ENCODE results near the gene RAB4A.

Gene RAB4A

GRCh38 chr1:229244091-229244490 lies 26.8 kb upstream of the RAB4A start:
- no peak for DNase-seq (ENCODE audit: low spot score)

GRCh38 chr1:229247871-229248270 lies 23.0 kb upstream of the RAB4A start:
- no peak for DNase-seq (ENCODE audit: low spot score)

- DNase-seq (ENCODE audit: low spot score): no peak
These were observed 21.8 kb upstream of the RAB4A start for GRCh38 chr1:229248821-229249817.

GRCh38 chr1:229249854-229250644 lies 20.9 kb upstream of the RAB4A start:
- no peak for DNase-seq (ENCODE audit: low spot score)

GRCh38 chr1:229251185-229251584 lies 19.7 kb upstream of the RAB4A start:
- no peak for DNase-seq (ENCODE audit: low spot score)

- no peak for DNase-seq (ENCODE audit: low spot score)
These were observed 18.5 kb upstream of the RAB4A start for GRCh38 chr1:229252228-229252984.

GRCh38 chr1:229253151-229253974 lies 17.5 kb upstream of the RAB4A start:
- DNase-seq (ENCODE audit: low spot score): no peak

- peak; percentile 62 for DNase-seq (ENCODE audit: low spot score)
These were observed 15.9 kb upstream of the RAB4A start for GRCh38 chr1:229254910-229255541.

GRCh38 chr1:229258031-229258756 lies 12.7 kb upstream of the RAB4A start:
- peak; percentile 78 for DNase-seq (ENCODE audit: low spot score)

- no peak for DNase-seq (ENCODE audit: low spot score)
These were observed 12.2 kb upstream of the RAB4A start for GRCh38 chr1:229258757-229259060.

GRCh38 chr1:229260297-229260696 lies 10.6 kb upstream of the RAB4A start:
- no peak for DNase-seq (ENCODE audit: low spot score)

- no peak for DNase-seq (ENCODE audit: low spot score)
These were observed 8.7 kb upstream of the RAB4A start for GRCh38 chr1:229262239-229262638.

GRCh38 chr1:229263254-229263653 lies 7.7 kb upstream of the RAB4A start:
- no peak for DNase-seq (ENCODE audit: low spot score)

GRCh38 chr1:229264068-229264467 lies 6.8 kb upstream of the RAB4A start:
- no peak for DNase-seq (ENCODE audit: low spot score)

- DNase-seq (ENCODE audit: low spot score): no peak
These were observed 6.4 kb upstream of the RAB4A start for GRCh38 chr1:229264487-229264886.

- DNase-seq (ENCODE audit: low spot score): no peak
These were observed 4.6 kb upstream of the RAB4A start for GRCh38 chr1:229266274-229266673.

- no peak for DNase-seq (ENCODE audit: low spot score)
These were observed 3.9 kb upstream of the RAB4A start for GRCh38 chr1:229266832-229267500.

- DNase-seq (ENCODE audit: low spot score): no peak
These were observed 2.4 kb upstream of the RAB4A start for GRCh38 chr1:229268505-229268904.

- peak; percentile 77 for DNase-seq (ENCODE audit: low spot score)
These were observed 693 bp downstream of the RAB4A start for GRCh38 chr1:229271448-229272159.
